Measurements from ENCODE around the gene SEMA6B.

SEMA6B gene

GRCh38 chr19:4519521-4520277 lies 39.8 kb downstream of the SEMA6B start:
- TF ChIP-seq, protein P1, sequence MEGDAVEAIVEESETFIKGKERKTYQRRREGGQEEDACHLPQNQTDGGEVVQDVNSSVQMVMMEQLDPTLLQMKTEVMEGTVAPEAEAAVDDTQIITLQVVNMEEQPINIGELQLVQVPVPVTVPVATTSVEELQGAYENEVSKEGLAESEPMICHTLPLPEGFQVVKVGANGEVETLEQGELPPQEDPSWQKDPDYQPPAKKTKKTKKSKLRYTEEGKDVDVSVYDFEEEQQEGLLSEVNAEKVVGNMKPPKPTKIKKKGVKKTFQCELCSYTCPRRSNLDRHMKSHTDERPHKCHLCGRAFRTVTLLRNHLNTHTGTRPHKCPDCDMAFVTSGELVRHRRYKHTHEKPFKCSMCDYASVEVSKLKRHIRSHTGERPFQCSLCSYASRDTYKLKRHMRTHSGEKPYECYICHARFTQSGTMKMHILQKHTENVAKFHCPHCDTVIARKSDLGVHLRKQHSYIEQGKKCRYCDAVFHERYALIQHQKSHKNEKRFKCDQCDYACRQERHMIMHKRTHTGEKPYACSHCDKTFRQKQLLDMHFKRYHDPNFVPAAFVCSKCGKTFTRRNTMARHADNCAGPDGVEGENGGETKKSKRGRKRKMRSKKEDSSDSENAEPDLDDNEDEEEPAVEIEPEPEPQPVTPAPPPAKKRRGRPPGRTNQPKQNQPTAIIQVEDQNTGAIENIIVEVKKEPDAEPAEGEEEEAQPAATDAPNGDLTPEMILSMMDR (IDR thresholded peaks at IDR 0.05), result no peak

DNA sequence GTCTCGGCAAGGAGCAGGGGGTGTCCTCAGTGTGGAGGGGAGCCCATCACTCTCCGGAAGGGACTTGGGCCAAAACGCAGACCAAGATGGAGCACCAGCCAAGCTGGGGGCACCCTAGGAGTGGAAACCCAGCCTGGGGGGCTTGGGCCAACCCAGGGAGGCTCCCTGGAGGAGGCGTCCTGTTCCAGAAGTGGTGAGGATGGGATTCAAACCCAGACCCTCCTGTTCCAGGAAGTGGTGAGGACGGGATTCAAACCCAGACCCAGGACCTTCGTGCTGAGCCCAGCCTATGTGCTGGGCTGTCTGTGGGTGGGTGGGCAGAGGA lies 40.4 kb downstream of the SEMA6B start:
- TF ChIP-seq, protein P1 (IDR thresholded peaks at IDR 0.05), result no peak

- TF ChIP-seq, protein P1 (IDR thresholded peaks at IDR 0.05), result no peak
Observed at GRCh38 chr19:4518345-4519171, 40.9 kb downstream of the SEMA6B start, which contains the start of gene PLIN4. PLIN4 (minus strand) TSS chr19:4518486; CDS start chr19:4518272, 214 bp downstream.

- TF ChIP-seq, protein P1 (IDR thresholded peaks at IDR 0.05), result no peak
Observed at GRCh38 chr19:4517451-4518057, 41.9 kb downstream of the SEMA6B start.

DNA sequence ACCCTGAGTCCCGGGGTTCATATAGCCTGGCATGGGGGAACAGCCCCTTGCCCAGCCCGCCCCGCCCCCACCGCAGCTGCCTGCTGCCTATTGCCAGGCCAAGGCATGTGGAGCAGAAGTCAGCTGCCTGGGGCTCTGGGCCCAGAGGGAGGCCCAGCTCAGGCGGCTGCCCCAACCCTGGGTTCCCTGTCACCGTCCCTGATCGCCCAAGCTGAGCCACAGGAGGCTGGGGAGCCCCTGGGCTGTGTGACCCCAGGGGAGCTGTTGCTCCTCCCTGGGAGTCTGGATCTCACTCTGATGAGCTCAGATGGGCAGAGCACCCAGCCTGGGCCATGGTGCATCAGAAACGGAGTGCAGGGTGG lies 42.6 kb downstream of the SEMA6B start:
- TF ChIP-seq, protein P1 (IDR thresholded peaks at IDR 0.05), result no peak

DNA sequence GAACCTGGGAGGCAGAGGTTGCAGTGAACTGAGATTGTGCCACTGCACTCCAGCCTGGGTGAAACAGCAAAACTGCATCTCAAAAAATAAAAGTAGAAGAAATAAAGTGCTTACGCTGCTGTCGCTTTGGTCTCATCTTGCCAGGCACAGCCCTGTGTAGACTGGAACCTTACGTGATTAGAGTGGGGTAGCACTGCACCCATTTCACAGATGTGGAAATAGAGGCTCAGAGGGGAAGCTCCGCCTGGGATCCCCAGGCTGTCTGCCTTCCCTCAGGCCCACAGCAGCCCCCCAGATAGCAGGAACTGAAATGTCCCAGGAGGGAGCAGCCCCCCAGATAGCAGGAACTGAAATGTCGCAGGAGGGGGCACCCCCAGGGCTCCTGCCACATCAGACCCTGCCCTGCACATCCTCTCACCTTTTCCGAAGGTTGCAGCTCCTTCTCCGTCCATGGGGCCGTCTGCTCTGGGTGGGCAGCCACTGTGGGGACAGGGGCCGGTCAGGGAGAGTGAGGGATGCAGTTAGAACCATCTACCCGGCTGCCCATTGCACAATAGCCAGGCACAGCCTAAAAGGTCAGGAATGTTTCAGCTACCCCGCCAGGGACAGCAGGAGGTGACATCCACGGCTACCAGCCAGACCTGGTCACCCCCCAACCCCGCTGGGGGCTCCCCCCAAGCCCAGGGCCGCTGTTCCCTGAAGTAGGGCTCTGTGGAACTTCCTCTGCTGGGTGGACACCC lies 43.1 kb downstream of the SEMA6B start:
- TF ChIP-seq, protein P1 (IDR thresholded peaks at IDR 0.05), result no peak

- TF ChIP-seq, protein P1 (IDR thresholded peaks at IDR 0.05), result no peak
Observed at GRCh38 chr19:4515732-4516131, 43.8 kb downstream of the SEMA6B start.
